Caco-2 (cell line): Measurements from ENCODE around the gene PCGF3. TPM values are rescaled to one million over a fixed set of nuclear protein-coding genes. Genes with fewer than 3 reads are reported as not detected.

Experiments used
- BruUV-seq: library from RNA; stranded (reverse); fragments of 400-500 nt; replicated peaks from 2 replicates; lab custom pipeline; 2021; lab: Mats Ljungman, UMichigan
- CTCF ChIA-PET: fragments of 300-600 bp; sonication (Branson Sonifier 250); formaldehyde crosslinking; loops from one replicate; lab custom pipeline; 2022; ENCODE audit warnings: antibody characterized with exemption; lab: Charles Lee
- POLR2A ChIA-PET: fragments of 300-600 bp; sonication (Branson Sonifier 250); formaldehyde crosslinking; loops from one replicate; lab custom pipeline; 2022; ENCODE audit warnings: antibody characterized with exemption; lab: Charles Lee
- DNase-seq, 2 experiments: peaks; one replicate each; pipeline versions ENCODE4 v3.0.0 to v3.0.0-alpha.2; 2020 to 2022
- H3K27me3 ChIP-seq: replicated peaks from 2 replicates; pipeline ENCODE4 v1.6.0; 2011; ENCODE audit warnings: low read length; ENCODE audit not compliant: control insufficient read depth, insufficient read depth
- H3K36me3 ChIP-seq: 2 replicates; pipeline ENCODE4 v1.5.1; 2011; ENCODE audit warnings: low read length; ENCODE audit not compliant: control insufficient read depth, insufficient read depth
- H3K4me1 ChIP-seq: fragments of 250-450 bp; sonication (Bioruptor Pico); 2 replicates; pipeline ENCODE4 v1.5.1; 2020; ENCODE audit warnings: mild to moderate bottlenecking
- H3K4me3 ChIP-seq: 2 replicates; pipeline ENCODE4 v1.5.1; 2011; ENCODE audit warnings: low read depth, mild to moderate bottlenecking, control low read depth, low read length
- H3K9me3 ChIP-seq: fragments of 250-450 bp; sonication (Bioruptor Pico); 2 replicates; pipeline ENCODE4 v1.5.1; 2020; ENCODE audit warnings: mild to moderate bottlenecking, moderate library complexity
- H3K27ac Mint-ChIP-seq: one replicate; pipeline ENCODE4 v1.8.0; 2022; ENCODE audit warnings: mixed read lengths; ENCODE audit not compliant: unreplicated experiment
- H3K27me3 Mint-ChIP-seq: one replicate; pipeline ENCODE4 v1.8.0; 2022; ENCODE audit warnings: mixed read lengths; ENCODE audit not compliant: insufficient read depth, unreplicated experiment
- H3K36me3 Mint-ChIP-seq: one replicate; pipeline ENCODE4 v1.8.0; 2022; ENCODE audit warnings: mild to moderate bottlenecking, mixed read lengths; ENCODE audit not compliant: insufficient read depth, unreplicated experiment
- H3K4me1 Mint-ChIP-seq: one replicate; pipeline ENCODE4 v1.8.0; 2022; ENCODE audit warnings: low read depth, mixed read lengths; ENCODE audit not compliant: unreplicated experiment
- H3K4me3 Mint-ChIP-seq: one replicate; pipeline ENCODE4 v1.8.0; 2022; ENCODE audit warnings: mild to moderate bottlenecking, moderate library complexity, mixed read lengths; ENCODE audit not compliant: unreplicated experiment
- H3K9me3 Mint-ChIP-seq: one replicate; pipeline ENCODE4 v1.8.0; 2022; ENCODE audit warnings: mixed read lengths; ENCODE audit not compliant: unreplicated experiment
- intact Hi-C: fragments of 100-400 bp; cut with micrococcal nuclease; formaldehyde crosslinking; loops from one replicate; pipeline ENCODE4 v1.10.0; 2022; ENCODE audit not compliant: unreplicated experiment
- total RNA-seq: library from RNA; stranded (reverse); gene quantifications from 2 replicates; pipeline ENCODE4 v1.2.3, GENCODE V29; 2022
- TF ChIP-seq, protein P1 (sequence below), 2 experiments: fragments of 200-600 bp in 1 of 2; IDR thresholded peaks; 1 replicate in 1 of 2; 2 replicates in 1 of 2; pipeline versions ENCODE4 v1.5.1 to v1.8.0; 2011 to 2022; ENCODE audit warnings: antibody characterized with exemption in 1 of 2, control low read depth in 1 of 2, inconsistent platforms in 1 of 2, low read depth in 1 of 2, low read length in 1 of 2, mild to moderate bottlenecking in 1 of 2, moderate library complexity in 1 of 2; ENCODE audit not compliant: insufficient read depth in 1 of 2, severe bottlenecking in 1 of 2, unreplicated experiment in 1 of 2

Gene PCGF3
- total RNA-seq, 1 experiment from 2014 or later: 38.0 TPM

DNA sequence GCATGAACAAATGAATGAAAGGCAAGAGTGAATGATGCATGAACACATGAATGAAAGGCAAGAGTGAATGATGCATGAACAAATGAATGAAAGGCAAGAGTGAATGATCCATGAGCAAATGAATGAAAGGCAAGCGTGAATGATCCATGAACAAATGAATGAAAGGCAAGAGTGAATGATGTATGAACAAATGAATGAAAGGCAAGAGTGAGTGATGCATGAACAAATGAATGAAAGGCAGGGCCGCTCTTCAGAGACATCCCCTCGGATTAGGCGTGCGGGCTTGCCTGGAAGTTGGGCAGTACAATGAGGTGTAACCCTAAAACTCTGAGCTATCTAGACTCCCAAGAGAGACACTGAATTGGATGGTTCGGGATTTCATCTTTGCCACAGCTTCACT is 3.7 kb downstream of the PCGF3 start:
- H3K27me3 Mint-ChIP-seq: no peaks in the 10 kb centered on the region
- POLR2A ChIA-PET: no interaction called here
- H3K9me3 ChIP-seq: no peaks in the 10 kb centered on the region
- no peak overlapping the region for H3K4me3 ChIP-seq
- H3K36me3 Mint-ChIP-seq: peaks cover 38% of the 10 kb centered on the region
- H3K9me3 Mint-ChIP-seq: no peaks in the 10 kb centered on the region
- H3K27me3 ChIP-seq: no peaks in the 10 kb centered on the region
- peaks cover 1% of the 10 kb centered on the region; the same call in 1 of the 2 replicates for H3K36me3 ChIP-seq
- H3K4me3 Mint-ChIP-seq: no peak overlapping the region
- intact Hi-C loops: no loop called here
- TSS peak; percentile 60 for BruUV-seq
- no peak for DNase-seq
- H3K4me1 Mint-ChIP-seq: no peaks in the 10 kb centered on the region
- CTCF ChIA-PET: no interaction called here
- H3K27ac Mint-ChIP-seq: no peak overlapping the region
- H3K4me1 ChIP-seq: no peaks in the 10 kb centered on the region
- TF ChIP-seq, protein P1, sequence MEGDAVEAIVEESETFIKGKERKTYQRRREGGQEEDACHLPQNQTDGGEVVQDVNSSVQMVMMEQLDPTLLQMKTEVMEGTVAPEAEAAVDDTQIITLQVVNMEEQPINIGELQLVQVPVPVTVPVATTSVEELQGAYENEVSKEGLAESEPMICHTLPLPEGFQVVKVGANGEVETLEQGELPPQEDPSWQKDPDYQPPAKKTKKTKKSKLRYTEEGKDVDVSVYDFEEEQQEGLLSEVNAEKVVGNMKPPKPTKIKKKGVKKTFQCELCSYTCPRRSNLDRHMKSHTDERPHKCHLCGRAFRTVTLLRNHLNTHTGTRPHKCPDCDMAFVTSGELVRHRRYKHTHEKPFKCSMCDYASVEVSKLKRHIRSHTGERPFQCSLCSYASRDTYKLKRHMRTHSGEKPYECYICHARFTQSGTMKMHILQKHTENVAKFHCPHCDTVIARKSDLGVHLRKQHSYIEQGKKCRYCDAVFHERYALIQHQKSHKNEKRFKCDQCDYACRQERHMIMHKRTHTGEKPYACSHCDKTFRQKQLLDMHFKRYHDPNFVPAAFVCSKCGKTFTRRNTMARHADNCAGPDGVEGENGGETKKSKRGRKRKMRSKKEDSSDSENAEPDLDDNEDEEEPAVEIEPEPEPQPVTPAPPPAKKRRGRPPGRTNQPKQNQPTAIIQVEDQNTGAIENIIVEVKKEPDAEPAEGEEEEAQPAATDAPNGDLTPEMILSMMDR (IDR thresholded peaks at IDR 0.05; ENCODE audit: insufficient read depth in 1 of 2, low read depth in 1 of 2, low read length in 1 of 2, severe bottlenecking in 1 of 2, unreplicated experiment in 1 of 2): no peak

DNA sequence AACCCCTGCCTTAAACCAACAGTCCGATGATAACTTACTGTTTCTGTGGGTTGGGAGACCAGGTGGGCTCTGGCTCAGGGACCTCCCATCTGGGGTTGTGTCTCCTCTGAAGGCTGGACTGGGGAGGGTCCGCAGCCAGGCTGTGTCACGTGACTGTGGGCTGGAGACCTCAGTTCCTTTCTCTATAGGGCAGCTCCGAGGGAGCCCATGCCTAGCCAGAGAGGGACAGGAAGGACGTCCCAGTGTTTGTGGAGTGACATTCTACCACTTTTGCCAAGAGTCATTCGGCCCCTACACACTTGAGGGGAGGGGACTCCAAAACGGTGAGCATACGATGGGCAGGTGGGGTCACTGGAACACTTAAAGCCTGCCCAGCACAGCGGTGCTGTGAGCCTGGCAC is 4.5 kb downstream of the PCGF3 start:
- Mint-ChIP-seq H3K27ac (no peak overlapping the region), H3K9me3 (no peaks in the 10 kb centered on the region), H3K4me1 (no peaks in the 10 kb centered on the region), H3K36me3 (peaks cover 35% of the 10 kb centered on the region), H3K4me3 (no peak overlapping the region), H3K27me3 (no peaks in the 10 kb centered on the region)
- no peaks in the 10 kb centered on the region for H3K27me3 ChIP-seq
- ChIA-PET CTCF (no interaction called here), POLR2A (no interaction called here)
- DNase-seq: no peak
- intact Hi-C loops: no loop called here
- TF ChIP-seq, protein P1 (IDR thresholded peaks at IDR 0.05; ENCODE audit: insufficient read depth in 1 of 2, low read depth in 1 of 2, low read length in 1 of 2, severe bottlenecking in 1 of 2, unreplicated experiment in 1 of 2): no peak
- H3K4me1 ChIP-seq: no peaks in the 10 kb centered on the region
- peaks cover 1% of the 10 kb centered on the region; the same call in 1 of the 2 replicates for H3K36me3 ChIP-seq
- no peak overlapping the region for H3K4me3 ChIP-seq
- no peaks in the 10 kb centered on the region for H3K9me3 ChIP-seq
- BruUV-seq: no TSS peak

DNA sequence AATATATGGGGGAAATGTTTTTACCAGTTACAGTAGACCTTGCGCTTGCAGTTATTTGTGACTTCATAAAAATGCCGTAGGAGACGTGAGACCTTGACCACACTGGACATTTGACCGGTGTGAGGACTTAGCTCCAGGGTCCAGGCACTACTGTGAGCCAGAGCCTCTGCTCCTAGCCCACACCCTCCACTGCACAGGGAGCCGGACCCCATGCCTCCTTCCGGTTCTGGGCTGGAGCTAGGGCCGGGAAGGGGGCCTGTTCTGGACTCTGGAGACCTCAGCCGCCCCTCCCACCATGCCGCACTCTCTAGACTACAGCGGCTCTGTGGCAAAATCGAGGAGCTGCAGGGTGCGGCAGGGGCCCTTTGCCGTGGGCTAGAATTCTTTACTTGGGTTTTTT is 5.3 kb downstream of the PCGF3 start:
- intact Hi-C loops: no loop called here
- H3K4me1 ChIP-seq: no peaks in the 10 kb centered on the region
- DNase-seq: no peak
- TF ChIP-seq, protein P1 (IDR thresholded peaks at IDR 0.05; ENCODE audit: insufficient read depth in 1 of 2, low read depth in 1 of 2, low read length in 1 of 2, severe bottlenecking in 1 of 2, unreplicated experiment in 1 of 2): no peak
- Mint-ChIP-seq H3K27ac (no peak overlapping the region), H3K36me3 (peaks cover 36% of the 10 kb centered on the region), H3K4me1 (no peaks in the 10 kb centered on the region), H3K9me3 (no peaks in the 10 kb centered on the region), H3K27me3 (no peaks in the 10 kb centered on the region), H3K4me3 (no peak overlapping the region)
- H3K36me3 ChIP-seq: peaks cover 1% of the 10 kb centered on the region; the same call in 1 of the 2 replicates
- POLR2A ChIA-PET: no interaction called here
- no peaks in the 10 kb centered on the region for H3K9me3 ChIP-seq
- no peaks in the 10 kb centered on the region for H3K27me3 ChIP-seq
- no TSS peak for BruUV-seq
- CTCF ChIA-PET: no interaction called here
- no peak overlapping the region for H3K4me3 ChIP-seq
